Measurements from ENCODE around the gene SPPL2A.
"Not testable (repeated sequence)": the region's sequence is repeated elsewhere in the genome, so short reads cannot be mapped to it uniquely, and the experiment has no call there.

SPPL2A gene, protein sequence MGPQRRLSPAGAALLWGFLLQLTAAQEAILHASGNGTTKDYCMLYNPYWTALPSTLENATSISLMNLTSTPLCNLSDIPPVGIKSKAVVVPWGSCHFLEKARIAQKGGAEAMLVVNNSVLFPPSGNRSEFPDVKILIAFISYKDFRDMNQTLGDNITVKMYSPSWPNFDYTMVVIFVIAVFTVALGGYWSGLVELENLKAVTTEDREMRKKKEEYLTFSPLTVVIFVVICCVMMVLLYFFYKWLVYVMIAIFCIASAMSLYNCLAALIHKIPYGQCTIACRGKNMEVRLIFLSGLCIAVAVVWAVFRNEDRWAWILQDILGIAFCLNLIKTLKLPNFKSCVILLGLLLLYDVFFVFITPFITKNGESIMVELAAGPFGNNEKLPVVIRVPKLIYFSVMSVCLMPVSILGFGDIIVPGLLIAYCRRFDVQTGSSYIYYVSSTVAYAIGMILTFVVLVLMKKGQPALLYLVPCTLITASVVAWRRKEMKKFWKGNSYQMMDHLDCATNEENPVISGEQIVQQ

GRCh38 chr15:50765195-50765967, at the start of gene SPPL2A:
SPPL2A (minus strand) TSS chr15:50765706; CDS start chr15:50765533, 173 bp downstream.
- H3K27ac ChIP-seq (ENCODE audit: low read length): peak within 1 kb of the TSS; percentile 78
- H3K36me3 ChIP-seq (ENCODE audit: insufficient read depth, low read depth, low read length): no peaks in the 10 kb centered on the region
- H3K9ac ChIP-seq (ENCODE audit: low read depth, low read length): peak within 1 kb of the TSS; percentile 98
- no peaks in the 10 kb centered on the region for H3K27me3 ChIP-seq (ENCODE audit: insufficient read depth, low read length)
- H3K9me3 ChIP-seq (ENCODE audit: insufficient read depth, low read depth, low read length): no peaks in the 10 kb centered on the region
- H3K4me3 ChIP-seq (ENCODE audit: low read length): peak within 1 kb of the TSS; percentile 95
- H3K4me1 ChIP-seq (ENCODE audit: insufficient read depth, low read length): peaks cover 5% of the 10 kb centered on the region; the same call in 1 of the 2 replicates

GRCh38 chr15:50814634-50815033, 49.1 kb upstream of the SPPL2A start:
- H3K27me3 ChIP-seq (ENCODE audit: insufficient read depth, low read length): no peaks in the 10 kb centered on the region

GRCh38 chr15:50813865-50814264, 48.4 kb upstream of the SPPL2A start:
- Histone ChIP-seq H3K4me3 (ENCODE audit: low read length) (no peak overlapping the region), H3K9ac (ENCODE audit: low read depth, low read length) (no peak overlapping the region), H3K36me3 (ENCODE audit: insufficient read depth, low read depth, low read length) (no peaks in the 10 kb centered on the region), H3K4me1 (ENCODE audit: insufficient read depth, low read length) (no peaks in the 10 kb centered on the region), H3K27ac (ENCODE audit: low read length) (no peak overlapping the region), H3K9me3 (ENCODE audit: insufficient read depth, low read depth, low read length) (no peaks in the 10 kb centered on the region), H3K27me3 (ENCODE audit: insufficient read depth, low read length) (no peaks in the 10 kb centered on the region)

More at GRCh38 chr15:50814634-50815033, 49.1 kb upstream of the SPPL2A start:
- Histone ChIP-seq H3K4me3 (ENCODE audit: low read length) (no peak overlapping the region), H3K9me3 (ENCODE audit: insufficient read depth, low read depth, low read length) (no peaks in the 10 kb centered on the region), H3K4me1 (ENCODE audit: insufficient read depth, low read length) (no peaks in the 10 kb centered on the region), H3K27ac (ENCODE audit: low read length) (no peak overlapping the region), H3K9ac (ENCODE audit: low read depth, low read length) (no peak overlapping the region), H3K36me3 (ENCODE audit: insufficient read depth, low read depth, low read length) (no peaks in the 10 kb centered on the region)

DNA sequence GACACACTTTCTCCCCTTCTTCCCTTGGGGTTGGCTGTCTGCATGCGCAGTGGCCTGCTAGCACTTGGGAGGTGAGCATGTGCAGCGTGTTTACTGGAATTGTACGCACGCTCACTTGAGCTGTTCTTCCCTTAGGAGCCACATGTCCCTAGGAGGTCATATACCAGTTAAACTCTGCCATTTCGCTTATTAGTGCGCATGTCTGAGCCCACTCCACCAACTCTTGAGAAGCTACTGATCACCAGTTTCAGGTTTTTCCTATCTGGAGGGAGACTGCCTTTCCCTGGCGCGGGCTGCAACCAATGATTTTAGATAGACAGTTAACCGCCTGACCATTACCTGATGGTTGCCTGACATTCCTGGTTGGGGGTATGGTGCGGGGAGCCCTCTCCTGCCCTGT, 47.6 kb upstream of the SPPL2A start:
- no peaks in the 10 kb centered on the region for H3K9me3 ChIP-seq (ENCODE audit: insufficient read depth, low read depth, low read length)
- H3K9ac ChIP-seq (ENCODE audit: low read depth, low read length): no peak overlapping the region

GRCh38 chr15:50812181-50812506, 46.6 kb upstream of the SPPL2A start:
- H3K4me1 ChIP-seq (ENCODE audit: insufficient read depth, low read length); H3K9ac ChIP-seq (ENCODE audit: low read depth, low read length); H3K27ac ChIP-seq (ENCODE audit: low read length); H3K9me3 ChIP-seq (ENCODE audit: insufficient read depth, low read depth, low read length); H3K36me3 ChIP-seq (ENCODE audit: insufficient read depth, low read depth, low read length); H3K27me3 ChIP-seq (ENCODE audit: insufficient read depth, low read length); H3K4me3 ChIP-seq (ENCODE audit: low read length): not testable (repeated sequence)

More for the DNA sequence above, 47.6 kb upstream of the SPPL2A start:
- H3K27me3 ChIP-seq (ENCODE audit: insufficient read depth, low read length): no peaks in the 10 kb centered on the region
- H3K27ac ChIP-seq (ENCODE audit: low read length): no peak overlapping the region
- H3K4me1 ChIP-seq (ENCODE audit: insufficient read depth, low read length): no peaks in the 10 kb centered on the region
- H3K36me3 ChIP-seq (ENCODE audit: insufficient read depth, low read depth, low read length): no peaks in the 10 kb centered on the region
- no peak overlapping the region for H3K4me3 ChIP-seq (ENCODE audit: low read length)

DNA sequence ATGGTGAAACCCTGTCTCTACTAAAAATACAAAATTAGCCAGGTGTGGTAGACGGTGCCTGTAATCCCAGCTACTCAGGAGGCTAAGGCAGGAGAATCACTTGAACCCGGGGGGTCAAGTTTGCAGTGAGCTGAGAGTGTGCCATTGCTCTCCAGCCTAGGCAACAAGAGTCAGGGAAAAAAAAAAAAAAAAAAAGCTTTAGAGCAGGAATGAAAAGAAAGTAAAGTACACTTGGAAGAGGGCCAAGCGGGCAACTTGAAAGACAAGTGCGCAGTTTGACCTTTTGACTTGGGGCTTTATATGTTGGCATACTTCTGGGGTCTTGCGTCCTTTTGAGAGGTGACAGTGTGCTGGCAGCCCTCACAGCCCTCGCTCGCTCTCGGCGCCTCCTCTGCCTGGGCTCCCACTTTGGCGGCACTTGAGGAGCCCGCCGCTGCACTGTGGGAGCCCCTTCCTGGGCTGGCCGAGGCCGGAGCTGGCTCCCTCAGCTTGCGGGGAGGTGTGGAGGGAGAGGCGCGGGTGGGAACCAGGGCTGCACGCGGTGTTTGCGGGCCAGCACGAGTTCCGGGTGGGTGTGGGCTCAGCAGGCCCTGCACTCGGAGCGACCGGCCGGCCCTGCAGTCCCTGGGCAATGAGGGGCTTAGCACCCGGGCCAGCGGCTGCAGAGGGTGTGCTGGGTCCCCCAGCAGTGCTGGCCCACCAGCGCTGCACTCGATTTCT, 46.1 kb upstream of the SPPL2A start:
- H3K4me1 ChIP-seq (ENCODE audit: insufficient read depth, low read length); H3K9me3 ChIP-seq (ENCODE audit: insufficient read depth, low read depth, low read length); H3K4me3 ChIP-seq (ENCODE audit: low read length); H3K27ac ChIP-seq (ENCODE audit: low read length); H3K9ac ChIP-seq (ENCODE audit: low read depth, low read length); H3K36me3 ChIP-seq (ENCODE audit: insufficient read depth, low read depth, low read length); H3K27me3 ChIP-seq (ENCODE audit: insufficient read depth, low read length): not testable (repeated sequence)

DNA sequence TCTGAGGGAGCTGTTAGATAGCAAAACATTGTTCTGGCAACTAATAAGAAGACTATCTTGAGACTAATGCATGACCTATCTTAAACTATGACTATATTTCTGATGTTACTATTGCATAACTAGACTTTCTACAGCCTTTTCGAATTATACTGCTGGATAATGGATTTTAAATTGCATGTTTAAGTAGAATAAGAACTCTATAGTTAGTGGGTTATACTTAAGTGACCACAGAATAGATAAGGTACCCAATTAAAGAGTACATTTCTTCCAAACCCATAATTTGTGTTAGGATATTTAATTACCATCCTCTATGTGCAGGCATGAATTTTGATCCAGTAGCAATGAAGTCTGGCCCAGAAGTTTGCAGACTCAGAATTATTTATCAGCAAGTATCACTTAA, 44.6 kb upstream of the SPPL2A start:
- Histone ChIP-seq H3K4me1 (ENCODE audit: insufficient read depth, low read length) (no peaks in the 10 kb centered on the region), H3K9ac (ENCODE audit: low read depth, low read length) (no peak overlapping the region)

DNA sequence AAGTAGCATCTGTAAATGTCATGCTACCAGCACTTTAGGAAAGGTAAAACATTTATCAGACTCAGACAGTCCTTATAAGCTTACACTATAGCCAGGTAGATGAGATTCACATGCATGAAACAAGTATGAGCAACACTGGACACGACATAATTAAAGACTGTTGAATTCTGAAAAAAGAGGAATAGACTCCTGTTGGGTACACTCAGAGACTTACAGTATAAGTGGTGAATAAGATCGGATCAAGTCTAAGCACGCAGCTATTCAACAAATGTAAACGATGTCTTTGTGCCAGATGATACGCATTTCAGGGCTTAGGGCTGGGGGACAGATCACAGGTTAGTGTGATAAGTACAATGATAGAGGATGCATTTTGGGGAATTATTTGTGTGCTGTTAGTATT, 43.2 kb upstream of the SPPL2A start:
- no peak overlapping the region for H3K4me3 ChIP-seq (ENCODE audit: low read length)
- no peak overlapping the region for H3K9ac ChIP-seq (ENCODE audit: low read depth, low read length)
- H3K27me3 ChIP-seq (ENCODE audit: insufficient read depth, low read length): no peaks in the 10 kb centered on the region
- H3K36me3 ChIP-seq (ENCODE audit: insufficient read depth, low read depth, low read length): no peaks in the 10 kb centered on the region
- H3K4me1 ChIP-seq (ENCODE audit: insufficient read depth, low read length): no peaks in the 10 kb centered on the region
- H3K27ac ChIP-seq (ENCODE audit: low read length): no peak overlapping the region
- no peaks in the 10 kb centered on the region for H3K9me3 ChIP-seq (ENCODE audit: insufficient read depth, low read depth, low read length)

More for the DNA sequence above, 44.6 kb upstream of the SPPL2A start:
- Histone ChIP-seq H3K27me3 (ENCODE audit: insufficient read depth, low read length) (no peaks in the 10 kb centered on the region), H3K9me3 (ENCODE audit: insufficient read depth, low read depth, low read length) (no peaks in the 10 kb centered on the region), H3K36me3 (ENCODE audit: insufficient read depth, low read depth, low read length) (no peaks in the 10 kb centered on the region), H3K4me3 (ENCODE audit: low read length) (no peak overlapping the region), H3K27ac (ENCODE audit: low read length) (no peak overlapping the region)

DNA sequence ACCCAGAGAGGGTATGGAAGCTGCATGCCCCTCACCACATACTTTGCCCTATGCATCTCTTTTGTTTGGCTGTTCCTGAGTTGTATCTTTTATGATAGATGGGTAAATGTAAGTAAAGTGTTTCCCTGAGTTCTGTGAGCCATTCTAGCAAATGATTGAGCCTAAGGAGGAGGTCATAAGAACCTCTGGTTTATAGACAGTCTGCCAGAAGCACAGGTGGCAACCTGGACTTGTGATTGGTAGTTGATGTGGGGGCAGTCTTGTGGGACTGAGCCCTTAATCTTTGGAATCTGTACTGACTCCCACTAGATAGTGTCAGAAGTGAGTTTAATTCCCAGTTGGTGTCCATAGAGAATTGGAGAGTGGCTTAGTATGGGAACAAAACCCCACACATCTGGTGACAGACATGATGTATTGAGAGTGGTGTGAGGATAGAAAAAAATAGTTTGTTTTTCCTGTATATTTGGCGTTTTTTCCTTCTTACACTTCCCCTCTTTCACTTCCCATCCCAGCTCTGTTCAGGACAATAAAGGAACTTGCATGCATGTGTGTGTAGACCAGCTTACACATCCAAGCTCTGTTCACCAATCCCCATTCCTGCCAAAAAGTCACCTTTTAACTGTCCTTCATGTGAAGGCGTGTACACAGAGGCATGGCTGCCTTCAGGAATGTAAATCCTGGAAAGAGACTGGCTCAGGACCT, 38.1 kb upstream of the SPPL2A start:
- Histone ChIP-seq H3K27me3 (ENCODE audit: insufficient read depth, low read length) (no peaks in the 10 kb centered on the region), H3K27ac (ENCODE audit: low read length) (no peak overlapping the region), H3K4me3 (ENCODE audit: low read length) (no peak overlapping the region), H3K9me3 (ENCODE audit: insufficient read depth, low read depth, low read length) (no peaks in the 10 kb centered on the region), H3K9ac (ENCODE audit: low read depth, low read length) (no peak overlapping the region), H3K36me3 (ENCODE audit: insufficient read depth, low read depth, low read length) (no peaks in the 10 kb centered on the region), H3K4me1 (ENCODE audit: insufficient read depth, low read length) (no peaks in the 10 kb centered on the region)

DNA sequence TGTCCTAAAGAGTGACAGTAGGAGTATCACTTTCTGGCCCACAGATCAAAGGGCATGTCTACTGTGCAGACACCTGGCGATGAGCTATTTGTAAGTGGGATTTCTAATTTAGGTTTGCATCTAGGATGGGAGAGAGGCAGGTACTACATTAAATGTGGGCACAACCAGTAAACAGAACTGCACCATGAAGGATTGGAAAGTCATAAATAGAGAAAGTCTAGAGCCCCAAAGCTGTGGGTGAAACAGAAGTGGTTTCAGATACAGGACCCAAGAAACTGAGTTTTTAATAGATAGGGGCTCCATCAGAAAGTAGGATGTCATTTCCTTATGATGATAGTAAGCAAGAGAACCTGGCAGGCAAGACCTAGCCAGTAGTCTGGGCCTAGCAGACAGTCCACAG, 35.2 kb upstream of the SPPL2A start:
- Histone ChIP-seq H3K4me1 (ENCODE audit: insufficient read depth, low read length) (no peaks in the 10 kb centered on the region), H3K36me3 (ENCODE audit: insufficient read depth, low read depth, low read length) (no peaks in the 10 kb centered on the region), H3K9ac (ENCODE audit: low read depth, low read length) (no peak overlapping the region), H3K27me3 (ENCODE audit: insufficient read depth, low read length) (no peaks in the 10 kb centered on the region), H3K9me3 (ENCODE audit: insufficient read depth, low read depth, low read length) (no peaks in the 10 kb centered on the region), H3K27ac (ENCODE audit: low read length) (no peak overlapping the region), H3K4me3 (ENCODE audit: low read length) (no peak overlapping the region)

GRCh38 chr15:50798684-50799083, 33.2 kb upstream of the SPPL2A start:
- Histone ChIP-seq H3K27ac (ENCODE audit: low read length) (no peak overlapping the region), H3K9ac (ENCODE audit: low read depth, low read length) (no peak overlapping the region), H3K4me3 (ENCODE audit: low read length) (no peak overlapping the region), H3K27me3 (ENCODE audit: insufficient read depth, low read length) (no peaks in the 10 kb centered on the region), H3K9me3 (ENCODE audit: insufficient read depth, low read depth, low read length) (no peaks in the 10 kb centered on the region), H3K36me3 (ENCODE audit: insufficient read depth, low read depth, low read length) (no peaks in the 10 kb centered on the region), H3K4me1 (ENCODE audit: insufficient read depth, low read length) (no peaks in the 10 kb centered on the region)
